KG1 (cell line): ENCODE data around the gene NAA60.
"Not testable (repeated sequence)": the region's sequence is repeated elsewhere in the genome, so short reads cannot be mapped to it uniquely, and the experiment has no call there.

Source experiments
- DNase-seq: peaks from one replicate; lab custom pipeline; 2025; lab: John Stamatoyannopoulos, UW

Gene NAA60

DNA sequence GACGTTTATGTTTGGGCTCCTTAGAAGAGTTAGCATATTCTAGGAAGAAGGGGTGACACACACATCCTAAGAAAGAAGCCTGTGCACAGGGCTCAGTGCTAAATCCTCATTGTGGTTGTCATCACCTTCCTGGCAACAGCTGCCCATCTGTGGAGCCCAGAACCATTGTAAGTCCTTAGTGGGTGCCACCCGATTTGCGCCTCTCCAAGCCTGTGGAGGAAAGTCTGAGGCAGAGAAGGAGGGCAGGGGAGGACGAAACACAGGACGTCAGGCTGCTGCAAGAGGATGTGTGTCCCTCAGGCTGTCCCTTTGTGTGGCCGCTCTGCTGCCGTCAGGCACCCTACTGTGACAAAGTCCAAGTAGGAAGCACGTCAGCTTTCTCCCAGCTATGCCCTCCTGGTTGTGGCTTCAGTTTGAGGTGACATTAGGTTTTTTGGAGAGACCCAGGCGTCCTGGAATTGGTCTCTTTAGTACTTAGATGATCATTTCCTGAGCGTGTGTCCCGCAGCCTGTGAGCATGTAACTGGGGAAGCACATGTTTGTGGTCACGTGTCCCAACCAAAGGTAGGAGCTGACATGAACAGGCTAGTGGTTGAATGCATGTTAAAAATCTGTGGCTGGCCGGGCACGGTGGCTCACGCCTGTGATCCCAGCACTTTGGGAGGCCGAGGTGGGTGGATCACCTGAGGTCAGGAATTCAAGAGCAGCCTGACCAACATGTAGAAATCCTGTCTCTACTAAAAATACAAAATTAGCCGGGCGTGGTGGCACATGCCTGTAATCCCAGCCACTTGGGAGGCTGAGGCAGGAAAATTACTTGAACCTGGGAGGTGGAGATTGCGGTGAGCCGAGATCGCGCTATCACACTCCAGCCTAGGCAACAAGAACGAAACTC, 68.1 kb downstream of the NAA60 start:
- DNase-seq: no peak

DNA sequence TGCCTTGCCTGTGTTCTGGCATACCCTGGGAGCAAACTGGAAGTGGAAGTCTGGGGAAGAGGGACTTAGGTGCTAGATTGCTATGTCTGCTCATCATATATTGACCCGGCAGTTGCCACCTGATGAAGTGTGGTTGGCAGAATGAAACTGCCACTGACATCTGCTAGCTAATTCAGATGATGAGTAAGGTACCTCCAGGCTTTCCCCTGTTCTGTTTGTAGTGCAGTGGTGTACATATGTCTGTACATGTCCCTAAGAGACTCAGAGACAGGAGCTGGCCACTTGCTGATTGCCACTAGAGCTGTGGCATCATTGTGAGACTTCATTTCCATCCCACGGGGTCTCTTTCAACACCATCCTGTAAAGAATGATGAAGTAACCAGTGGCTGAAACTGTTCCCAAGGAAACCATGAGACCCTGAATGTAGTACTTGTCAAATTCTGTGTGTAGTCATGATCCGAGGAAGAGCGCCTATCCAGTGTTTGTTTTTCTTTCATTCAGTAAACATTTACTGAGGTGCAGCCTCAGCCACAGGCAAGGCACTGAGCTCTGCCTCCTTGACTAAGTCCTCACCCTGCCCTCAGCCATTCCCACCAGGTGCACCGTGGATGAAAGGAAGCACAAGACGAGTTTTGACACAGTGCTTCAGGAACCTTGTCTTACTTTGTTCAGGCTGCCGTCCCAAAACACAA, 70.6 kb downstream of the NAA60 start:
- DNase-seq: no peak

DNA sequence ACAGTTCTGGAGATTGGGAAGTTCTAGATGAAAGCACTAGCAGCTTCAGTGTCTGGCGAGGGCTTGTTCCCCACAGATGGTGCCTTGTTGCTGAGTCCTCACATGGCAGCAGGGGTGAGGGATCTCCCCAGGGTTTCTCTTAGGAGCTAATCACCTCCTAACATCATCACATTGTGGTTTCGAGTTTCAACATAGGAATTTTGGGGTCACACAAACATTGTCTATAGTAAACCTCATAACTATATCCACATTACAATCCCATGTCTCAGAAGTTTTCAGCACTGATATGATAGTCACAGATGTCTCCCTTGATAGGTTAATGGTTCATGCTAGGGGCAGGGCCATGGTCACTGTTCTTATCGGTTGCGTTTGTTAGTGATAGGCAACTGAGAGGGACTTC, 71.1 kb downstream of the NAA60 start:
- no peak for DNase-seq

DNA sequence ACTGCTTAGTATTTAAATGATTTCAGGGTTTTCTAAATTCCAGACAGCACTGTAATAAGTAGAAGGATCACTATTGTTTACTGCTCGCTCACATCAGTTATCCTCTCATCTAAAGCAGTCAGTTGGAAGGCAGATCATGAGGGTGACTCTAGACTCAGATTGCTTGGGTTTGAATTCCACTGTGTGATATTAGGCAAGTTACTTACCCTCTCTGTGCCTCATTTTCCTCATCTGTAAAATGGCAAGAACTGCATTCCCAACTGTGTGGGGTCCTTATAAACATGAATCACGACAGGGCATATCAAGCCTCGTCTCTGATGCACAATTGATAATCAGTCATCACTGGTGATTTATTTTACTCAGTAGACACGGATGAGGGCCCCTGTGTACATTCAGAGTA, 72.4 kb downstream of the NAA60 start:
- DNase-seq: no peak

DNA sequence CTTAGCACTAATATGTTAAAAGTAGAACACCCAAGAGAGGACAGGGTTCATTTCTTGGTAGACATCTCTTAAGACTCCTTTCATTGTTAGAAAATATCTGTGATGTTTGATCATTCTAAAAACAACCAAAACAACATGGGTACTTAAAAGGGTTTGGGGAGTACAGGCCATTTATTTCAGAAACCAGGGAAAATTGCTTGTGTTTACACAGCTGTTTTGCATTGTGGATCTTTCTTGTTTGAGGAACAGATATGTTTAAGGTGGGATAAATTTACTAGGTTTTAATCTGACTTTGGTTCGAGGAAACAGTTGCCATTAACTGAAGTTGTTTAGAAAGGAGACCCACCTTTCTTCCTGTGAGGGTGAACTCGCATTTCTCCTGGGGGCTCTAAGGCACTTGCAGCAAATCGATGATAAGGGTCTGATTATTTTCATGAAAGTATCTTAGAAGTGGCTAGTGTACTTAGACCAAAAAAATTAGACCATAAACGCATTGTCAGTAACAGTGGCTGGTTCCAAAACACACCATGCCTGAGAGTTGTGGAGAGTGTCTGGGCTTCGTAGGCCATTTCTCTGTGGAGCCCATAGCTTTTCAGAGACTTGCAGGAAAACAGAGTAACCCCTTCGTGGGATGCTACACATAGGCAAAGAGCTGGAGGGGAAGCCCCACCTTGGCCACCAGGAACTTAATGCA, 75.0 kb downstream of the NAA60 start:
- DNase-seq: no peak

DNA sequence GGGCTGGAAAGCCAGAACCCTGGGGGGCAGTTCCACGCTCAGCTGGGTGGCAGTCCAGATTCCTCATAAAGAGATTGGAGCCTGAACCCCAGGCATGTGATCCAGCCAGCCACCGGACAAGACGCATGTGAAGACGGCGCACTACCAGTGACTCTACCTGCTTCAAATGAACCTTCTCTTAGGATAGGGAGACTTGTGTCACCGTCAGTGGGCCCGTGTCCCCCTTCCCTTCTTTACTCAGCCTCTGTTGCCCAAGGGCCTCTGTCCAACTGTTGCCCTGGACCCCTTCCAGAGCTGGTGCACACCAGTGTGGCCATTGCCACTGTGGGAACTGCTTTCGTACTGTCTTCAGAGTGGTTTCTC, 75.5 kb downstream of the NAA60 start:
- no peak for DNase-seq

DNA sequence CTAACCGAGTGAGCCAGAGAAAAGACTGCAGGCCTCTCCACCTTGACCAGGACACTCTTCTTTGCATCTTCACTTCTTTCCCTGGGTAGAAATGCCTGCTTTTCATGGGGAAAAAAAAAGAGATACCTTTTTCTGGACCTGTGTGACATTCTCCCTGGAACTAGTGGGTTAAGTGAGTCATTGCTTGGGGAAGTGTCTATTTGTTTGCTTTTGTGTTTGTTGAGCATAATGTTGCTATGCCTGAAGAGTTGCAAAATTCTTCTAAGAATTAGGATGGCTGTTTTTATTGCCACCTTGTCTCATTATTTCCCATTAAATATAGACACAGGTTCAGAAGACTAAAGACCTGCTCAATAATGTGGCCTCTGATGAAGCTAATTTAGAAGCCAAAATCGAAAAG, 76.1 kb downstream of the NAA60 start:
- DNase-seq: no peak

DNA sequence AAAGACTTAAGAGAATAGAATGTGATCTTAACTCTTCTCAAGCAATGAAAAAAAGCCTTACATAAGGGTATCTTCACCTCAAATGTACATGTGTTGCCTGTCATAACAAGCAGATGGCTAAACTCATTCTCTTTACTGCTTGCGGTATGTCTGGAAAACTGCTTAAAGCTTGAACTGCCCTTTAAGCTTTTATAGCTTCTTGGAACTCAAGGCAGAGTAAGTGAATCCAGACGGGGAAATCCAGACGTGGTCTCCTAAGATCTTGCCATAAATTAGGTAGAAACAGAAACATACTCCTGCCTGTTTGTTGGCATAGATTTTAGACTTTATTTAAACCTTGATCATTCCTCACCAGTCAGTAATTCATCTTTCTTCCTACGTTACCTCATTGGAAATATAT, 76.9 kb downstream of the NAA60 start:
- DNase-seq: no peak

DNA sequence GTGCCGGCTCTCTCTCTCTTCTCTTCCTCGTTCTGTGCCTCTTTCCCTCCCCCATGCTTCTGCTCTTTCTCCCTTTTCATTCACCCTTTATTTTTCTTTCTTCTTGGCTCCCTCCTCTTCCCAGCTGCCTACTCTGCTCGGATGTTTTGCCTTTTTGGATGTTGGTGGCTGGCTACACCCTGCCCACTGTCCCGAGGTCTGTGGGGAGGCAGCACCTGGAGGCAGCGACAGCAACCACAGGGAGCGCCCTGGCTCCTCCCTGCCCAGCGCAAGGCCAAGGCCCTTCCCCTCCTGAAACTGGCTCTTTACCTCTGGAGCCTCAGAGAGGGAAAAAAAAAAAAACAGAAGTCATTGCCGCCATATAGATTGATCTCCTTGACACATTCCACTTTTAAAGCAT, 77.4 kb downstream of the NAA60 start:
- DNase-seq: no peak

DNA sequence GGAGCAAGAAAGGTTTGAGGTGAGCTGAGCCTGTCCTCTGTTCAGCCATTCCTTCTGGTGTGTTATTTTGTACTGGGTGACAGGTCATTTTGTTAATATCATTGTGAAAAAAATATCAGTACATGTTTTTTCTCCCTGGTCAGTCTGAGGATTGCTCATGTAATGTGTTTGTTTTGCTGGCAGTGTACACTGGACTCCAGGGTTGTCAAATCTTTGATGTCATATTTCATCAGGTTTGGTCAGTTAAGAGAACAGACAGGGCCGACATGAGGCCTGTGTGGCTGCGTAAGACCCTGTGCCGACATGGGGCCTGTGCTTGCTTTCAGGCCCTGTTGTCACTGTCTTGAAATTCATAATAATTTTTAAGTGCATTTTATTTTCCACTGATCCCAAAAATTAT, 79.8 kb downstream of the NAA60 start:
- DNase-seq: no peak

DNA sequence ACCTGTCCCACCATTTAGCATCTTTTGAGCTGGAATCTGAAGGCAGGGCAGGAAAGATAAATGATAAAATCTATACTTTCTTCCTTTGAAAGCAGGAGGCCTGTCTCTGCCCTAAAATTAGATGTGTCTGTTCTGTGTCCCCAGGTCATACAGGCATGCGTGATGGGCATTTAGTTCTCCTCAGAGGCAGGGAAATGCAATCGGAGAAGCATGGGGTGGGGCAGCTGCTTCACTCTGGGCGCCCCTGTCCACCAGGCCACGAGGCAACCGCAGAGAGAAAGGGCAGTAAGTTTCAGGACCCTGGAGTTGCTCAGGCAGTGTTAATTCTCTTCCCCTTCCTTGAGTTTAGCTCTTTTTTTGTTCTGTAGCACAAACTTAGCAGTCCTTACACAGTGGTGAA, 82.5 kb downstream of the NAA60 start:
- no peak for DNase-seq

DNA sequence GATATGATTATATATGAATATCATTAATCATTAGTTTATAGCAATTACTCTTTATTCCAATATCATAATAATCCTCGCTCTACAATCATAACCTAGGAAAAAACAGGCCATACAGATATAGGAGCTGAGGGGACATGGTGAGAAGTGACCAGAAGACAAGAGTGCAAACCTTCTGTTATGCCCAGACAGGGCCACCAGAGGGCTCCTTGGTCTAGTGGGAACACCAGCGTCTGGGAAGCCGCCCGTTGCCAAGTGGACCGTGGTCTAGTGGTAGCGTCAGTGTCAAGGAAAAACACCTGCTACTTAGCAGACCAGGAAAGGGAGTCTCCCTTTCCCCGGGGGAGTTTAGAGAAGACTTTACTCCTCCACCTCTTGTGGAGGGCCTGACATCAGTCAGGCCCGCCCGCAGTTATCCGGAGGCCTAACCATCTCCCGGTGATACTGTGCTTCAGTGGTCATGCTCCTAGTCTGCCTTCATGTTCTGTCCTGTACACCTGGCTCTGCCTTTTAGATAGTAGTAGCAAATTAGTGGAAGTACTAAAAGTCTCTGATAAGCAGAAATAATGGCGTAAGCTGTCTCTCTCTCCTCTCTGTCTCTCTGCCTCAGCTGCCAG, 83.8 kb downstream of the NAA60 start:
- not testable (repeated sequence) for DNase-seq

DNA sequence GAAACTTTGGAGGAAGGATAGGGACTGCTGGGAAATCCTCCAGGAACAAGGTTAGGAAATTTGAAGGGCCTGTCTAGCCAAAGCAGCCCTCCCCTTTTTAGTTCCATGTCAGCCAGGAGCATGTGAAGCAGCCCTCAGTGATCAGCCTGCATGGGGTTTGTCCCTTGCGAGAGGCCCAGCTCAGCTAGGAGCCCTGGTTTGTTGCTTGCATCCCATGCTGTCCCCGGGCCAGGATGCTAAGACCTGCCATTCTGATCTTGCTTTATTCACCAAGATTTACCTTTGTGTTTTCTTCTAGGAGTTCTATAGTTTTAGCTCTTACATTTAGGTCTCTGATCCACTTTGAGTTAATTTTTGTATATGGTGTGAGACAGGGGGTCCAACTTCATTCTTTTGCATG, 84.9 kb downstream of the NAA60 start:
- DNase-seq: no peak

DNA sequence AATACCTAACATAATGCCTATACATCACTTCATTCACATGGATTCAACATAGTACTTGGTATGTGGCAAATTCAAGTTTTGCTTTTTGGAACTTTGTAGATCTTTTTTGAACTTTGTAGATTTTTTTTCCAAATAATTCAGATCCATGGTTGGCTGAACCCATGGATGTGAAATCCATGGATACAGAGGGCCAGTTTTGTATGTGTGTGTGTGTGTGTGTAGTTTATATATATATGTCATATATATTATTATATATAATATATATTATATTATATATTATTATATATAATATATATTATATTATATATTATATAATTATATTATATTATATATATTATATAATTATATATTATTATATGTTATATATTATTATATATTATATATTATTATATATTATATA, 85.7 kb downstream of the NAA60 start:
- no peak for DNase-seq

DNA sequence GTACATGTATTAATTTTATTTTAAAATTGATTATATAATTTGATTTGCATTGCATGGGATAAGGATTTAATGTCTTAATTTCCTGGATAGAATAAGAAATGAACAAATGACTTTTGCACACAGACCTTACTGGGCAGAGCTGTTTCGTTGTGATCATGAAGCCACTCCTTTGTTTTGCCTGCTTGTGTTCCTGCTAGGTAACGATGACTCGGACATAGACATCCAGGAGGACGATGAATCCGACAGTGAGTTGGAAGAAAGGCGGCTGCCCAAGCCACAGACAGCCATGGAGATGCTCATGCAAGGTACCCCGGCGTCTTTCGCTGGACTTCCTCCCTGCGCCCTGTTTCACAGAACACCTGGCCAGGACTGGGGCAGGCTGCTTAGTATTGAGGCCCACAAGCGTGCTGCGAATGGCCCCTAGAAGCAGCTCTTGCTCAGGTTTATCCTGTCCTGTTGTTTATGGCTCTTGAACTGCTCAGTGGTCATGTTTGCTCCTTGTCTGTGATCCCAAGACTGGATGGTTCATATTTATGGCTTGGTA, 87.0 kb downstream of the NAA60 start:
- no peak for DNase-seq

DNA sequence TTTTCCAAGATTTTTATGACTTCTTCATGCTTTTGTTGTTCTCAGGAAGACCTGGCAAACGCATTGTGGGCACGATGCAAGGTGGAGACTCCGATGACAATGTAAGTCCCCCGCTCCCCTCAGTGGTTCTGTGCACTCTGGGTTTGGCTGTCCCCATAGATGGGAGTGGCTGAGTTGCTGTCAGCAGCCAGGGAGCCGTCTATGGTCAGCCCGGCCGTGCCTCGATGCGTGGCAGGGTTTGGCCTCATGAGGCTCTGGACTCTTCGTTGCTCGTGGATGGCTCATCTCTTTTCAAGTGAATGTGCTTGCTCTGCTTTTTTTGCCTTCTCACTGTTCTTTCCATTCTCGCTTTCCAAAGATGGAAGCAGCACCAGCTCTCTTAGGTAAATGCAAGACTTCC, 89.3 kb downstream of the NAA60 start:
- no peak for DNase-seq

DNA sequence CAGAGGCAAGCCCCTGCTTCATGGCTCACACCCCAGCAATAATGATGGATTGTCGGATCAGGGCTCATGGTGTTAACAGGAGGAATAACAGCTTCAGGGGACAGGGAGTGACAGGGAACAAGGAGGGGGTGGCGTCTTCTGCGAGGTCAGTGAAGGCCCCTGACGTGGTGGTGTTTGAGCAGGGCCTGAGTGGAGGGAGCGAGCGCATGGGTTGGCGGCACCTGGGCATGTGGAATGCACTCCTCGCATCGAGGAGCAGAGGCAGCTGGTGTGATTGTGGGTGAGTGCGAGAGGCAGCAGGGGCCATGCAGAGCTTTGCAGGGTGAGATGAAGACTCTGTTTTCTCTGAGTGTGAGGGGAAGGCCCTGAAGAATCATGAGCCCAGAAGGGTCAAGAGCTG, 90.6 kb downstream of the NAA60 start:
- no peak for DNase-seq

DNA sequence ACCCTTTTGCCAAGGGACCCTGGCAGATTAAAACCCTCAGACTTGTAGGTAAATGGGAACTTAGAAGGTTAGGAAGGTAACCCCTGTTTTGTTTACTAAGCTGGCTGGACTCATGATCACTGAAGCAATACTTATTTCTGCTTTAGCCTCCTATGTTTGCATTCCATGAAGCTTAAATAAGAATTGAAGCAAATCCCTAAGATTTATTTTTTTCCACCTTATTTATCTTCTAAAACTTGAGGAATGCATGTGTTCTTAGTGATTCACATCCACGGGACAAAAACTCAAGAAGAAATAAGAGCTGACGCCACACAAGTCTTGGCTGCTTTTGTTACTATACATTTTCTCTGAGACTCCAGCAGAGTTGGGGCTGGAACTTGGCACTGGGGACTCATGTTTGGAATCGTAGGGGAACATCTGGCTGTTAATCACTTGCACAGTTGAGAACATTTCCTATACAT, 92.8 kb downstream of the NAA60 start:
- no peak for DNase-seq
